ENCODE data around the gene CABP7.

DNA sequence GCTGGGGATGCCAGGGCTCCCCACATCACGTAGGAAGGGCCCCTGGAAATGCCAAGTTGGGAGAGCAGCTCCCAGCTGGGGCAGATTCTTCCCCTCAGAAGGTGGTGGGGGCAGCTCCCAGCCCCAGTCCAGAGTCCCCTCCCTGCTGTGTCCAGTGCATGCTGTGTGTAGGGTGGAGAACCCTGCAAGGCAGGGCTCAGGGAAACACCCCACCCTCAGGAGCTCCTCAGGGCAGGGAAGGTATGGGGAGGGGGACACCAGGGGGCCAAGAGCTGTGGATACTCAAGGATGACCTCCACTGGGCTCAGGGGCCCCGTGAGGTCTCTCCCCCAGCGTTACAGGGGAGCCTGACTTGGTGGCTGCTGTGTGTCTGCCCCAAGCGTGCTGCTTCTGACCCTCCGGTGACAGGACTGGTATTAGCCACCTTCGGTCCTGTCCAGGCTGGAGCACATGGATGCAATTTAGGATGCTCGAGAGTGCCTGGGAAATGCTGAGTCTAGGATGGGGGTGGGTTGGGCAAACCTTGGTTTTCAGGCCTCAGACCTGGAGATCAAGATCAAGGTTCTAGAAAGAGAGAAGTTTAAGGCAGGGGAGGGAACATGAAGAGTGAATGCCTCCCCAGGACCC lies 16.1 kb upstream of the CABP7 start:
- TF ChIP-seq, protein P1, sequence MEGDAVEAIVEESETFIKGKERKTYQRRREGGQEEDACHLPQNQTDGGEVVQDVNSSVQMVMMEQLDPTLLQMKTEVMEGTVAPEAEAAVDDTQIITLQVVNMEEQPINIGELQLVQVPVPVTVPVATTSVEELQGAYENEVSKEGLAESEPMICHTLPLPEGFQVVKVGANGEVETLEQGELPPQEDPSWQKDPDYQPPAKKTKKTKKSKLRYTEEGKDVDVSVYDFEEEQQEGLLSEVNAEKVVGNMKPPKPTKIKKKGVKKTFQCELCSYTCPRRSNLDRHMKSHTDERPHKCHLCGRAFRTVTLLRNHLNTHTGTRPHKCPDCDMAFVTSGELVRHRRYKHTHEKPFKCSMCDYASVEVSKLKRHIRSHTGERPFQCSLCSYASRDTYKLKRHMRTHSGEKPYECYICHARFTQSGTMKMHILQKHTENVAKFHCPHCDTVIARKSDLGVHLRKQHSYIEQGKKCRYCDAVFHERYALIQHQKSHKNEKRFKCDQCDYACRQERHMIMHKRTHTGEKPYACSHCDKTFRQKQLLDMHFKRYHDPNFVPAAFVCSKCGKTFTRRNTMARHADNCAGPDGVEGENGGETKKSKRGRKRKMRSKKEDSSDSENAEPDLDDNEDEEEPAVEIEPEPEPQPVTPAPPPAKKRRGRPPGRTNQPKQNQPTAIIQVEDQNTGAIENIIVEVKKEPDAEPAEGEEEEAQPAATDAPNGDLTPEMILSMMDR (IDR thresholded peaks at IDR 0.05), result no peak
- TF ChIP-seq POLR2A (IDR thresholded peaks at IDR 0.05) (no peak), POLR2AphosphoS5 (IDR thresholded peaks at IDR 0.05; ENCODE audit: insufficient read depth in 1 of 2, low read depth in 1 of 2) (no peak)

Measured in vagina (tissue), 2 donors.